HepG2 (cell line): ENCODE results near the gene RAB3B.

Experiments
- CTCF ChIP-seq: sonication (generic); formaldehyde crosslinking; IDR thresholded peaks from 2 replicates; pipeline ENCODE4 v1.5.0; 2020; ENCODE audit warnings: mild to moderate bottlenecking, missing genetic modification reagents, moderate library complexity
- POLR2A ChIP-seq, 2 experiments: IDR thresholded peaks; 2 replicates each; pipeline ENCODE4 v1.6.1; 2011; ENCODE audit warnings: low read depth in 2 of 2, low read length in 2 of 2, mild to moderate bottlenecking in 1 of 2, moderate library complexity in 1 of 2; ENCODE audit not compliant: insufficient read depth in 1 of 2
- REL ChIP-seq: sonication (generic); formaldehyde crosslinking; conservative IDR thresholded peaks from 2 replicates; pipeline ENCODE4 v1.8.0; 2022; ENCODE audit warnings: mild to moderate bottlenecking, missing genetic modification reagents, moderate library complexity
- TF ChIP-seq, protein P1 (sequence below): sonication (generic); formaldehyde crosslinking; IDR thresholded peaks from 2 replicates; pipeline ENCODE4 v1.4.0; 2020; ENCODE audit warnings: missing genetic modification reagents, low read depth, mild to moderate bottlenecking, borderline replicate concordance

DNA sequence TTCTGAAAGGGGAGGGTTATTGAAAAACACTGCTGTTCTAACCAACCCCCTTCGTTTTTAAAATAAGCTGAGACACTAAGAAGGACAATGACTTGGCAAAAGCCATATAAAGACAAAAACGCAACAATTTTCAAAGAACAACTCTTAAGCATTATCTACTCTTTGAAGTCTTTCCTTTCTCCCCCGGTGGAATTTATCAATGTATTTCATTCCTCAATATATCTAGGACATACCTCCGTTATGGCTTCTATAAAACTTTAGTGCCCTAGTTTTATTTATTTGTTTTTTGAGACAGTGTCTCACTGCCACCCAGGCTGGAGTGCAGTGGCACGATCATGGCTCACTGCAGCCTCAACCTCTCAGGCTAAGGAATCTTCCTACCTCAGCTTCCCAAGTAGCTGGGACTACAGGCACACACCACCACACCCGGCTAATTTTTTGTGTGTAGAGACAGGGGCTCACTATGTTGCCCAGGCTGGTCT, 115.2 kb downstream of the RAB3B start:
- no peak for TF ChIP-seq POLR2A (IDR thresholded peaks at IDR 0.05; ENCODE audit: insufficient read depth in 1 of 2, low read depth in 2 of 2, low read length in 2 of 2)
- TF ChIP-seq, protein P1, sequence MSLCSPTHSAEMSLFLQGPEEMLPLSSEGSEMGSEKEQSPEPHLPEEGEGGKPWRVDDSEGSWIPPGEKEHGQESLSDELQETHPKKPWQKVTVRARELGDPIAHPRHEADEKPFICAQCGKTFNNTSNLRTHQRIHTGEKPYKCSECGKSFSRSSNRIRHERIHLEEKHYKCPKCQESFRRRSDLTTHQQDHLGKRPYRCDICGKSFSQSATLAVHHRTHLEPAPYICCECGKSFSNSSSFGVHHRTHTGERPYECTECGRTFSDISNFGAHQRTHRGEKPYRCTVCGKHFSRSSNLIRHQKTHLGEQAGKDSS (CRISPR knock-in tag) = no peak
- TF ChIP-seq REL (CRISPR knock-in tag) = no peak
- no peak for TF ChIP-seq CTCF (CRISPR knock-in tag)
